ENCODE data around the gene DSCAM. TPM values are rescaled to one million over a fixed set of nuclear protein-coding genes. Genes with fewer than 3 reads are reported as not detected.

The DSCAM gene
- total RNA-seq, 1 donor from 2014 or later: not detected

- no peaks in the 10 kb centered on the region for H3K9me3 ChIP-seq
- TF ChIP-seq POLR2AphosphoS5 (IDR thresholded peaks at IDR 0.05; ENCODE audit: insufficient read depth in 1 of 2, low read depth in 1 of 2): no peak
- no peak for TF ChIP-seq CTCF (IDR thresholded peaks at IDR 0.05)
- H3K4me3 ChIP-seq: no peak overlapping the region
- H3K36me3 ChIP-seq: no peaks in the 10 kb centered on the region
- intact Hi-C loops (cut with DNase I): no loop called here
- H3K27ac ChIP-seq: no peak overlapping the region
- H3K4me1 ChIP-seq: no peaks in the 10 kb centered on the region
- DNase-seq (ENCODE audit: extremely low spot score in 2 of 2): no peak
- H3K27me3 ChIP-seq: no peaks in the 10 kb centered on the region
Measured at GRCh38 chr21:40681164-40681859, 165.6 kb downstream of the DSCAM start.

GRCh38 chr21:40680311-40680710 is 166.6 kb downstream of the DSCAM start:
- TF ChIP-seq CTCF (IDR thresholded peaks at IDR 0.05) (no peak), POLR2A (IDR thresholded peaks at IDR 0.05) (no peak), POLR2AphosphoS5 (IDR thresholded peaks at IDR 0.05; ENCODE audit: insufficient read depth in 1 of 2, low read depth in 1 of 2) (no peak)
- Histone ChIP-seq H3K9me3 (no peaks in the 10 kb centered on the region), H3K4me3 (no peak overlapping the region), H3K4me1 (no peaks in the 10 kb centered on the region), H3K27me3 (no peaks in the 10 kb centered on the region), H3K27ac (no peak overlapping the region), H3K36me3 (no peaks in the 10 kb centered on the region)
- intact Hi-C loops (cut with DNase I): no loop called here
- DNase-seq (ENCODE audit: extremely low spot score in 2 of 2): no peak

- DNase-seq (ENCODE audit: extremely low spot score in 2 of 2): no peak
- TF ChIP-seq POLR2AphosphoS5 (IDR thresholded peaks at IDR 0.05; ENCODE audit: insufficient read depth in 1 of 2, low read depth in 1 of 2): no peak
- TF ChIP-seq POLR2A (IDR thresholded peaks at IDR 0.05): no peak
- no peak for TF ChIP-seq CTCF (IDR thresholded peaks at IDR 0.05)
- H3K4me1 ChIP-seq: no peaks in the 10 kb centered on the region
- no peaks in the 10 kb centered on the region for H3K27me3 ChIP-seq
- H3K9me3 ChIP-seq: no peaks in the 10 kb centered on the region
- H3K27ac ChIP-seq: no peak overlapping the region
- no peaks in the 10 kb centered on the region for H3K36me3 ChIP-seq
- no peak overlapping the region for H3K4me3 ChIP-seq
- intact Hi-C loops (cut with DNase I): no loop called here
Measured at GRCh38 chr21:40678681-40679284, 168.2 kb downstream of the DSCAM start.

DNA sequence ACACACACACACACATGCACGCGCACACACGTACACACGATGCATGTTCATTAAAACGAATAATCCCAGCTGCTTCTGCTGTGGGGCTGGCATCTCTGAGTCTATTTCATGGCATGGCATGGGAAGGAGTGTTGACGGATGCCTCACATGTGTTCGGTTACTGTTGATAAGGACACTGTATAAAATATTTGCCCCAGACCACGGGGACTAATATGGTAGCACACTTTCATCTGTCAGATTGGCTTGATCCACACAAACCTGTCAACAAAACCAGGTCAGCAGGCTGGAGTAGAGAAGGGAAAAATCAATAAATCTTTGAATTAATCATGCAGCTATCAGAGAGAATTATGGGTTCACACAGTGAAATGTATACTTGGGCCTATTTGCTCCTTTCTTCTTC is 171.9 kb downstream of the DSCAM start:
- Histone ChIP-seq H3K36me3 (no peaks in the 10 kb centered on the region), H3K4me3 (no peak overlapping the region), H3K27me3 (no peaks in the 10 kb centered on the region), H3K27ac (no peak overlapping the region), H3K9me3 (no peaks in the 10 kb centered on the region), H3K4me1 (no peaks in the 10 kb centered on the region)
- TF ChIP-seq POLR2AphosphoS5 (IDR thresholded peaks at IDR 0.05; ENCODE audit: insufficient read depth in 1 of 2, low read depth in 1 of 2) (no peak), POLR2A (IDR thresholded peaks at IDR 0.05) (no peak), CTCF (IDR thresholded peaks at IDR 0.05) (no peak)
- intact Hi-C loops (cut with DNase I): no loop called here
- no peak for DNase-seq (ENCODE audit: extremely low spot score in 2 of 2)

- H3K4me3 ChIP-seq: no peak overlapping the region
- H3K36me3 ChIP-seq: no peaks in the 10 kb centered on the region
- H3K4me1 ChIP-seq: no peaks in the 10 kb centered on the region
- TF ChIP-seq POLR2A (IDR thresholded peaks at IDR 0.05): no peak
- H3K27me3 ChIP-seq: no peaks in the 10 kb centered on the region
- no peak overlapping the region for H3K27ac ChIP-seq
- no peaks in the 10 kb centered on the region for H3K9me3 ChIP-seq
- intact Hi-C loops (cut with DNase I): no loop called here
- DNase-seq (ENCODE audit: extremely low spot score in 2 of 2): no peak
Measured at GRCh38 chr21:40672602-40673001, 174.4 kb downstream of the DSCAM start.

Measured in vagina (tissue), 2 donors.